H1 (cell line): Measurements from ENCODE around the gene ALOX15B. TPM values are rescaled to one million over a fixed set of nuclear protein-coding genes. Genes with fewer than 3 reads are reported as not detected.

Source experiments
- CHD7 ChIP-seq: fragments of 300-600 bp; sonication (generic); IDR thresholded peaks from 2 replicates; pipeline ENCODE4 v1.7.1; 2012; ENCODE audit warnings: low read length, moderate library complexity, mild to moderate bottlenecking, inconsistent platforms; ENCODE audit not compliant: insufficient replicate concordance
- GTF2F1 ChIP-seq: IDR thresholded peaks from 2 replicates; pipeline ENCODE4 v1.6.1; 2012; ENCODE audit warnings: low read depth, low read length, improper control_type of control experiment, borderline replicate concordance
- KDM4A ChIP-seq: IDR thresholded peaks from one replicate; pipeline ENCODE4 v1.7.1; 2012; ENCODE audit warnings: low read depth, mild to moderate bottlenecking, moderate library complexity, low read length, inconsistent platforms; ENCODE audit not compliant: severe bottlenecking
- SIN3A ChIP-seq, 2 experiments: IDR thresholded peaks in 1 of 2; conservative IDR thresholded peaks in 1 of 2; 2 replicates each; pipeline ENCODE4 v1.6.1; 2011 to 2012; ENCODE audit warnings: low read length in 2 of 2, improper control_type of control experiment in 1 of 2, low read depth in 1 of 2, mild to moderate bottlenecking in 1 of 2
- polyA plus RNA-seq, 7 experiments: library from polyadenylated mRNA; depleted of rRNA in 3 of 7; stranded (reverse) in 5 of 7; unstranded in 2 of 7; fragments of >200 nt in 5 of 7; fragments of 200-250 nt in 2 of 7; gene quantifications; 1 replicate in 5 of 7; 2 replicates in 1 of 7; 4 replicates in 1 of 7; pipeline versions ENCODE4 v1.2.1 to v1.2.3, GENCODE V29; 2011 to 2013; ENCODE audit warnings: missing spikeins in 2 of 7, mixed read lengths in 2 of 7
- total RNA-seq: library from RNA; stranded (reverse); fragmentation: NEBNext Ultra II Directional; extraction: Animal tissue kit (Norgen Biotek cat#: 25700); gene quantifications from 2 replicates; pipeline ENCODE4 v1.2.1, GENCODE V29; 2021

Gene ALOX15B
- total and polyA plus RNA-seq, 2 of the 8 experiments (the other 6 are each of a cell fraction or from before 2014, with no cell fraction given): 0.63 to 0.91 TPM

GRCh38 chr17:8041249-8041928 lies 2.5 kb downstream of the ALOX15B start (continued):
- TF ChIP-seq GTF2F1 (no peak), SIN3A (conservative IDR thresholded peaks at IDR 0.05 in 1 of 2, IDR thresholded peaks at IDR 0.05 in 1 of 2; ENCODE audit: low read depth in 1 of 2, low read length in 2 of 2) (0 out of 4 replicates have a peak, but pooled peaks of 1 of the 2 experiments have one; percentile 12), KDM4A (no peak), CHD7 (no peak)
- TF ChIP-seq, all 59 proteins: peak for 4
